Stimulated activated naive CD8-positive, alpha-beta T cell treated with anti-CD3 and anti-CD28 coated beads, Interleukin-15, Interleukin-2, amounts not matched to agents 100 ng/mL and 50 ng/mL, for 24 hours (primary cell): Measurements from ENCODE around the gene GAS7.
"Not testable (repeated sequence)": the region's sequence is repeated elsewhere in the genome, so short reads cannot be mapped to it uniquely, and the experiment has no call there.

ENCODE experiments used
- H3K27ac Mint-ChIP-seq: one replicate; pipeline ENCODE4 v1.8.0; 2021; ENCODE audit warnings: mild to moderate bottlenecking, mixed read lengths
- H3K27me3 Mint-ChIP-seq: one replicate; pipeline ENCODE4 v1.8.0; 2021; ENCODE audit warnings: mixed read lengths
- H3K36me3 Mint-ChIP-seq: one replicate; pipeline ENCODE4 v1.8.0; 2021; ENCODE audit warnings: low read depth, mixed read lengths
- H3K4me1 Mint-ChIP-seq: one replicate; pipeline ENCODE4 v1.8.0; 2021; ENCODE audit warnings: low read depth, mixed read lengths
- H3K4me3 Mint-ChIP-seq: one replicate; pipeline ENCODE4 v1.8.0; 2021; ENCODE audit warnings: mild to moderate bottlenecking, mixed read lengths
- H3K9me3 Mint-ChIP-seq: one replicate; pipeline ENCODE4 v1.8.0; 2021; ENCODE audit warnings: mixed read lengths

GAS7 gene

GRCh38 chr17:9937241-9937761 lies 261.1 kb downstream of the GAS7 start:
- H3K36me3 Mint-ChIP-seq = no peaks in the 10 kb centered on the region

GRCh38 chr17:9936095-9936494 lies 262.3 kb downstream of the GAS7 start:
- H3K4me1 Mint-ChIP-seq = no peaks in the 10 kb centered on the region
- H3K27ac Mint-ChIP-seq = no peak overlapping the region
- H3K36me3 Mint-ChIP-seq = no peaks in the 10 kb centered on the region
- no peak overlapping the region for H3K4me3 Mint-ChIP-seq
- no peaks in the 10 kb centered on the region for H3K27me3 Mint-ChIP-seq
- no peaks in the 10 kb centered on the region for H3K9me3 Mint-ChIP-seq

More at GRCh38 chr17:9937241-9937761, 261.1 kb downstream of the GAS7 start:
- H3K4me3 Mint-ChIP-seq = no peak overlapping the region
- H3K27ac Mint-ChIP-seq = no peak overlapping the region
- no peaks in the 10 kb centered on the region for H3K9me3 Mint-ChIP-seq
- H3K4me1 Mint-ChIP-seq = no peaks in the 10 kb centered on the region
- no peaks in the 10 kb centered on the region for H3K27me3 Mint-ChIP-seq

- Mint-ChIP-seq H3K9me3 (no peaks in the 10 kb centered on the region), H3K27me3 (no peaks in the 10 kb centered on the region), H3K4me3 (no peak overlapping the region), H3K27ac (no peak overlapping the region), H3K36me3 (no peaks in the 10 kb centered on the region), H3K4me1 (no peaks in the 10 kb centered on the region)
These were observed 263.0 kb downstream of the GAS7 start for GRCh38 chr17:9935408-9935807.

GRCh38 chr17:9934331-9934730 lies 264.1 kb downstream of the GAS7 start:
- Mint-ChIP-seq H3K9me3 (no peaks in the 10 kb centered on the region), H3K27me3 (no peaks in the 10 kb centered on the region), H3K27ac (no peak overlapping the region), H3K36me3 (no peaks in the 10 kb centered on the region), H3K4me3 (no peak overlapping the region), H3K4me1 (no peaks in the 10 kb centered on the region)

GRCh38 chr17:9932491-9932890 lies 265.9 kb downstream of the GAS7 start:
- H3K9me3 Mint-ChIP-seq = no peaks in the 10 kb centered on the region
- H3K27ac Mint-ChIP-seq = no peak overlapping the region
- no peaks in the 10 kb centered on the region for H3K27me3 Mint-ChIP-seq
- no peaks in the 10 kb centered on the region for H3K4me1 Mint-ChIP-seq
- H3K4me3 Mint-ChIP-seq = no peak overlapping the region
- H3K36me3 Mint-ChIP-seq = no peaks in the 10 kb centered on the region

GRCh38 chr17:9931144-9931741 lies 267.2 kb downstream of the GAS7 start:
- no peaks in the 10 kb centered on the region for H3K36me3 Mint-ChIP-seq
- H3K27me3 Mint-ChIP-seq = no peaks in the 10 kb centered on the region
- H3K27ac Mint-ChIP-seq = no peak overlapping the region
- H3K4me1 Mint-ChIP-seq = no peaks in the 10 kb centered on the region
- H3K9me3 Mint-ChIP-seq = no peaks in the 10 kb centered on the region
- no peak overlapping the region for H3K4me3 Mint-ChIP-seq

- Mint-ChIP-seq H3K4me1 (no peaks in the 10 kb centered on the region), H3K36me3 (no peaks in the 10 kb centered on the region), H3K27ac (no peak overlapping the region), H3K9me3 (no peaks in the 10 kb centered on the region), H3K4me3 (no peak overlapping the region), H3K27me3 (no peaks in the 10 kb centered on the region)
These were observed 268.5 kb downstream of the GAS7 start for GRCh38 chr17:9929871-9930270.

GRCh38 chr17:9928601-9929333 lies 269.6 kb downstream of the GAS7 start:
- H3K36me3 Mint-ChIP-seq = no peaks in the 10 kb centered on the region

GRCh38 chr17:9926150-9926804 lies 272.1 kb downstream of the GAS7 start:
- no peaks in the 10 kb centered on the region for H3K36me3 Mint-ChIP-seq
- H3K4me1 Mint-ChIP-seq = peaks cover 2% of the 10 kb centered on the region
- no peak overlapping the region for H3K27ac Mint-ChIP-seq
- H3K9me3 Mint-ChIP-seq = no peaks in the 10 kb centered on the region
- H3K27me3 Mint-ChIP-seq = no peaks in the 10 kb centered on the region
- no peak overlapping the region for H3K4me3 Mint-ChIP-seq

More at GRCh38 chr17:9928601-9929333, 269.6 kb downstream of the GAS7 start:
- Mint-ChIP-seq H3K9me3 (no peaks in the 10 kb centered on the region), H3K27ac (no peak overlapping the region), H3K27me3 (no peaks in the 10 kb centered on the region), H3K4me1 (peaks cover 2% of the 10 kb centered on the region), H3K4me3 (no peak overlapping the region)

- Mint-ChIP-seq H3K27me3 (no peaks in the 10 kb centered on the region), H3K27ac (no peak overlapping the region), H3K36me3 (no peaks in the 10 kb centered on the region), H3K4me1 (peaks cover 2% of the 10 kb centered on the region), H3K9me3 (no peaks in the 10 kb centered on the region), H3K4me3 (no peak overlapping the region)
These were observed 272.9 kb downstream of the GAS7 start for GRCh38 chr17:9925457-9925856.

GRCh38 chr17:9924735-9925191 lies 273.6 kb downstream of the GAS7 start:
- no peaks in the 10 kb centered on the region for H3K27me3 Mint-ChIP-seq
- no peak overlapping the region for H3K27ac Mint-ChIP-seq
- H3K4me3 Mint-ChIP-seq = no peak overlapping the region
- H3K4me1 Mint-ChIP-seq = peaks cover 2% of the 10 kb centered on the region
- no peaks in the 10 kb centered on the region for H3K36me3 Mint-ChIP-seq
- no peaks in the 10 kb centered on the region for H3K9me3 Mint-ChIP-seq

GRCh38 chr17:9922012-9922848 lies 276.2 kb downstream of the GAS7 start:
- no peak overlapping the region for H3K27ac Mint-ChIP-seq
- no peak overlapping the region for H3K4me3 Mint-ChIP-seq
- peaks cover 2% of the 10 kb centered on the region for H3K4me1 Mint-ChIP-seq
- no peaks in the 10 kb centered on the region for H3K36me3 Mint-ChIP-seq
- no peaks in the 10 kb centered on the region for H3K27me3 Mint-ChIP-seq
- H3K9me3 Mint-ChIP-seq = no peaks in the 10 kb centered on the region

- not testable (repeated sequence) for H3K4me1 Mint-ChIP-seq, H3K9me3 Mint-ChIP-seq, H3K27ac Mint-ChIP-seq, H3K27me3 Mint-ChIP-seq, H3K36me3 Mint-ChIP-seq, H3K4me3 Mint-ChIP-seq
These were observed 277.2 kb downstream of the GAS7 start for GRCh38 chr17:9921216-9921615.

GRCh38 chr17:9918804-9919352 lies 279.5 kb downstream of the GAS7 start:
- no peaks in the 10 kb centered on the region for H3K4me1 Mint-ChIP-seq
- no peak overlapping the region for H3K27ac Mint-ChIP-seq
- no peak overlapping the region for H3K4me3 Mint-ChIP-seq
- no peaks in the 10 kb centered on the region for H3K36me3 Mint-ChIP-seq
- H3K9me3 Mint-ChIP-seq = no peaks in the 10 kb centered on the region
- H3K27me3 Mint-ChIP-seq = no peaks in the 10 kb centered on the region
